Muscle layer of colon (tissue), 2 donors: ENCODE data around the gene CCDC107.
"Not testable (repeated sequence)": the region's sequence is repeated elsewhere in the genome, so short reads cannot be mapped to it uniquely, and the experiment has no call there.

Source experiments
- H3K27ac ChIP-seq: one replicate; pipeline ENCODE4 v1.7.0; 2013; ENCODE audit warnings: low read depth, mild to moderate bottlenecking, low read length, moderate library complexity
- H3K27me3 ChIP-seq, 2 donors: one replicate each; pipeline ENCODE4 v1.7.0; 2013; ENCODE audit warnings: low read length in 2 of 2, mild to moderate bottlenecking in 2 of 2; ENCODE audit not compliant: insufficient read depth in 2 of 2, control insufficient read depth in 1 of 2
- H3K36me3 ChIP-seq: one replicate; pipeline ENCODE4 v1.7.0; 2013; ENCODE audit warnings: mild to moderate bottlenecking, low read length; ENCODE audit not compliant: insufficient read depth
- H3K4me1 ChIP-seq: one replicate; pipeline ENCODE4 v1.7.0; 2013; ENCODE audit warnings: mild to moderate bottlenecking, low read length; ENCODE audit not compliant: insufficient read depth
- H3K4me3 ChIP-seq, 2 donors: one replicate each; pipeline ENCODE4 v1.7.0; 2013; ENCODE audit warnings: low read length in 2 of 2, low read depth in 1 of 2, mild to moderate bottlenecking in 1 of 2, moderate library complexity in 1 of 2
- H3K9ac ChIP-seq: one replicate; pipeline ENCODE4 v1.7.0; 2013; ENCODE audit warnings: low read length
- H3K9me3 ChIP-seq: one replicate; pipeline ENCODE4 v1.7.0; 2013; ENCODE audit warnings: mild to moderate bottlenecking, low read length
- donor health status: abdominal sarcoma.
- donor health status: Adenocarcinoma of cecum.

The CCDC107 gene

GRCh38 chr9:35658137-35658967 is at the start of gene CCDC107:
Gene CCDC107 (plus strand): TSS chr9:35658292. CDS start chr9:35658380, 88 bp downstream.
- no peaks in the 10 kb centered on the region for H3K27me3 ChIP-seq
- H3K9me3 ChIP-seq: no peaks in the 10 kb centered on the region
- peak within 1 kb of the TSS; percentile 92 to 93 for H3K4me3 ChIP-seq
- H3K4me1 ChIP-seq: peaks cover 33% of the 10 kb centered on the region
- peak within 1 kb of the TSS; percentile 99 for H3K9ac ChIP-seq
- peak within 1 kb of the TSS; percentile 92 for H3K27ac ChIP-seq
- H3K36me3 ChIP-seq: peaks cover 17% of the 10 kb centered on the region

- H3K27me3 ChIP-seq: no peaks in the 10 kb centered on the region
- H3K9ac ChIP-seq: no peak overlapping the region
- H3K4me3 ChIP-seq: no peak overlapping the region
Observed at GRCh38 chr9:35609001-35609819, 48.9 kb upstream of the CCDC107 start.

GRCh38 chr9:35609820-35610163 is 48.3 kb upstream of the CCDC107 start:
- Histone ChIP-seq H3K9ac (no peak overlapping the region), H3K4me1 (peaks cover 15% of the 10 kb centered on the region), H3K27me3 (no peaks in the 10 kb centered on the region), H3K27ac (no peak overlapping the region), H3K36me3 (peaks cover 38% of the 10 kb centered on the region), H3K4me3 (no peak overlapping the region), H3K9me3 (no peaks in the 10 kb centered on the region)

More at GRCh38 chr9:35609001-35609819, 48.9 kb upstream of the CCDC107 start:
- no peak overlapping the region for H3K27ac ChIP-seq
- no peaks in the 10 kb centered on the region for H3K9me3 ChIP-seq
- peaks cover 18% of the 10 kb centered on the region for H3K4me1 ChIP-seq
- H3K36me3 ChIP-seq: peaks cover 38% of the 10 kb centered on the region

- no peak overlapping the region for H3K9ac ChIP-seq
Observed at GRCh38 chr9:35611230-35611797, 46.8 kb upstream of the CCDC107 start.

GRCh38 chr9:35612066-35612465 is 46.0 kb upstream of the CCDC107 start:
- H3K36me3 ChIP-seq: peaks cover 34% of the 10 kb centered on the region
- H3K27ac ChIP-seq, H3K4me3 ChIP-seq, H3K9ac ChIP-seq, H3K4me1 ChIP-seq, H3K9me3 ChIP-seq, H3K27me3 ChIP-seq: not testable (repeated sequence)

More at GRCh38 chr9:35611230-35611797, 46.8 kb upstream of the CCDC107 start:
- Histone ChIP-seq H3K9me3 (no peaks in the 10 kb centered on the region), H3K4me3 (no peak overlapping the region), H3K36me3 (peaks cover 38% of the 10 kb centered on the region), H3K27ac (no peak overlapping the region), H3K4me1 (peaks cover 9% of the 10 kb centered on the region), H3K27me3 (no peaks in the 10 kb centered on the region)

- H3K4me3 ChIP-seq: no peak overlapping the region
- no peak overlapping the region for H3K27ac ChIP-seq
- peaks cover 26% of the 10 kb centered on the region for H3K36me3 ChIP-seq
- H3K4me1 ChIP-seq: peaks cover 10% of the 10 kb centered on the region
- no peaks in the 10 kb centered on the region for H3K9me3 ChIP-seq
- H3K27me3 ChIP-seq: no peaks in the 10 kb centered on the region
- no peak overlapping the region for H3K9ac ChIP-seq
Observed at GRCh38 chr9:35612843-35613242, 45.2 kb upstream of the CCDC107 start.

GRCh38 chr9:35615981-35616680 is 42.0 kb upstream of the CCDC107 start:
- H3K27me3 ChIP-seq: peaks cover 0 to 4% of the 10 kb centered on the region in 2 donors
- no peak overlapping the region for H3K9ac ChIP-seq
- H3K9me3 ChIP-seq: no peaks in the 10 kb centered on the region
- no peaks in the 10 kb centered on the region for H3K36me3 ChIP-seq
- no peak overlapping the region for H3K27ac ChIP-seq
- H3K4me3 ChIP-seq: peak overlapping the region in 1 of 2 donors; percentile 52
- peaks cover 12% of the 10 kb centered on the region for H3K4me1 ChIP-seq

- no peaks in the 10 kb centered on the region for H3K9me3 ChIP-seq
- peaks cover 0 to 4% of the 10 kb centered on the region in 2 donors for H3K27me3 ChIP-seq
- peaks cover 12% of the 10 kb centered on the region for H3K4me1 ChIP-seq
- peak overlapping the region; percentile 42 to 52 for H3K4me3 ChIP-seq
- H3K36me3 ChIP-seq: no peaks in the 10 kb centered on the region
- H3K9ac ChIP-seq: no peak overlapping the region
- peak overlapping the region; percentile 45 for H3K27ac ChIP-seq
Observed at GRCh38 chr9:35616681-35617459, 41.2 kb upstream of the CCDC107 start.

- Histone ChIP-seq H3K4me3 (peak overlapping the region in 1 of 2 donors; percentile 52), H3K9ac (no peak overlapping the region), H3K27me3 (peaks cover 0 to 4% of the 10 kb centered on the region in 2 donors), H3K9me3 (no peaks in the 10 kb centered on the region), H3K27ac (no peak overlapping the region), H3K4me1 (peaks cover 12% of the 10 kb centered on the region), H3K36me3 (no peaks in the 10 kb centered on the region)
Observed at GRCh38 chr9:35617548-35617947, 40.5 kb upstream of the CCDC107 start.

- H3K36me3 ChIP-seq: no peaks in the 10 kb centered on the region
- H3K4me3 ChIP-seq: peak within 1 kb of the TSS; percentile 42 to 52
- peak within 1 kb of the TSS; percentile 45 for H3K27ac ChIP-seq
- peaks cover 12% of the 10 kb centered on the region for H3K4me1 ChIP-seq
- no peak within 1 kb of the TSS for H3K9ac ChIP-seq
- H3K9me3 ChIP-seq: no peaks in the 10 kb centered on the region
- peaks cover 0 to 4% of the 10 kb centered on the region in 2 donors for H3K27me3 ChIP-seq
Observed at GRCh38 chr9:35618325-35618727, 39.8 kb upstream of the CCDC107 start, which contains the start of gene CD72. Gene CD72 (minus strand): TSS chr9:35618413. CDS start chr9:35618303, 110 bp downstream.
